Parathyroid adenoma (tissue), 2 donors: ENCODE results near the gene CD163.

Source experiments
- H2AFZ ChIP-seq: fragments of 300-600 bp; sonication (generic); one replicate; pipeline ENCODE4 v1.7.0; 2017; ENCODE audit warnings: antibody characterized with exemption, mild to moderate bottlenecking
- H3K27ac ChIP-seq: fragments of 300-600 bp; sonication (generic); one replicate; pipeline ENCODE4 v1.7.0; 2017
- H3K27me3 ChIP-seq: fragments of 300-600 bp; sonication (generic); one replicate; pipeline ENCODE4 v1.7.0; 2017; ENCODE audit warnings: low read length; ENCODE audit not compliant: control insufficient read depth, insufficient read depth
- H3K36me3 ChIP-seq: fragments of 300-600 bp; sonication (generic); one replicate; pipeline ENCODE4 v1.7.0; 2017; ENCODE audit warnings: low read length; ENCODE audit not compliant: control insufficient read depth, insufficient read depth
- H3K4me1 ChIP-seq: fragments of 300-600 bp; sonication (generic); one replicate; pipeline ENCODE4 v1.7.0; 2017; ENCODE audit warnings: control low read depth
- H3K4me2 ChIP-seq: fragments of 300-600 bp; sonication (generic); one replicate; pipeline ENCODE4 v1.7.0; 2017; ENCODE audit warnings: low read length
- H3K4me3 ChIP-seq: fragments of 300-600 bp; sonication (generic); one replicate; pipeline ENCODE4 v1.7.0; 2017; ENCODE audit warnings: low read depth, low read length
- H3K79me2 ChIP-seq: fragments of 300-600 bp; sonication (generic); one replicate; pipeline ENCODE4 v1.7.0; 2017; ENCODE audit warnings: control low read depth
- H3K9ac ChIP-seq: fragments of 300-600 bp; sonication (generic); one replicate; pipeline ENCODE4 v1.7.0; 2017; ENCODE audit warnings: mild to moderate bottlenecking
- H3K9me3 ChIP-seq: fragments of 300-600 bp; sonication (generic); one replicate; pipeline ENCODE4 v1.7.0; 2017; ENCODE audit warnings: low read length; ENCODE audit not compliant: control insufficient read depth
- CTCF ChIP-seq: fragments of 300-600 bp; sonication (generic); IDR thresholded peaks from one replicate; pipeline ENCODE4 v1.7.0; 2017; ENCODE audit warnings: antibody characterized with exemption, mild to moderate bottlenecking
- donor health status: primary hyperparathyroidism.

CD163 gene

GRCh38 chr12:7433276-7433822 lies 70.2 kb downstream of the CD163 start:
- Histone ChIP-seq H3K36me3 (no peaks in the 10 kb centered on the region), H3K27me3 (no peaks in the 10 kb centered on the region), H3K4me1 (no peaks in the 10 kb centered on the region), H3K9ac (no peak overlapping the region), H2AFZ (no peak overlapping the region), H3K9me3 (no peaks in the 10 kb centered on the region), H3K79me2 (no peaks in the 10 kb centered on the region), H3K4me3 (no peak overlapping the region), H3K27ac (no peak overlapping the region), H3K4me2 (no peak overlapping the region)
- no peak for TF ChIP-seq CTCF

GRCh38 chr12:7431993-7432685 lies 71.4 kb downstream of the CD163 start:
- Histone ChIP-seq H3K4me2 (no peak overlapping the region), H2AFZ (no peak overlapping the region), H3K9ac (no peak overlapping the region), H3K27ac (no peak overlapping the region), H3K79me2 (no peaks in the 10 kb centered on the region), H3K27me3 (no peaks in the 10 kb centered on the region), H3K4me3 (no peak overlapping the region), H3K4me1 (no peaks in the 10 kb centered on the region), H3K9me3 (no peaks in the 10 kb centered on the region), H3K36me3 (no peaks in the 10 kb centered on the region)
- TF ChIP-seq CTCF = no peak
